Endothelial cell of umbilical vein (primary cell): ENCODE results near the gene DSG4. TPM values are rescaled to one million over a fixed set of nuclear protein-coding genes. Genes with fewer than 3 reads are reported as not detected.

Source experiments
- BruUV-seq: library from RNA; stranded (reverse); fragments of 400-500 nt; replicated peaks from 2 replicates; lab custom pipeline; 2021; lab: Mats Ljungman, UMichigan
- CTCF ChIA-PET: fragments of 300-600, 350-600 bp; sonication (Branson Sonifier 250); formaldehyde crosslinking; loops from one replicate; lab custom pipeline; 2021; ENCODE audit warnings: antibody characterized with exemption, inconsistent platforms; lab: Charles Lee
- POLR2A ChIA-PET: fragments of 300-600, 350-600 bp; sonication (Branson Sonifier 250); formaldehyde crosslinking; loops from one replicate; lab custom pipeline; 2021; ENCODE audit warnings: antibody characterized with exemption, inconsistent platforms; lab: Charles Lee
- DNase-seq: peaks from one replicate; pipeline ENCODE4 v3.0.0-alpha.2; 2011; ENCODE audit warnings: low read depth, low spot score
- FAIRE-seq: peaks from 2 replicates; lab custom pipeline; 2011; peaks lifted over from hg19 to GRCh38; lab: Jason Lieb, UNC
- H2AFZ ChIP-seq: 2 replicates; pipeline ENCODE4 v1.6.0; 2012; ENCODE audit warnings: low read depth, low read length, control low read depth, inconsistent platforms
- H3K27ac ChIP-seq: 2 replicates; pipeline ENCODE4 v1.5.1; 2011; ENCODE audit warnings: low read depth, mild to moderate bottlenecking, control low read depth, low read length, moderate library complexity; ENCODE audit not compliant: insufficient read depth
- H3K27me3 ChIP-seq, 2 experiments: 2 replicates each; pipeline versions ENCODE4 v1.6.0 to v1.6.1; 2011; ENCODE audit warnings: low read length in 2 of 2, mixed read lengths in 1 of 2; ENCODE audit not compliant: control insufficient read depth in 2 of 2, insufficient read depth in 2 of 2
- H3K36me3 ChIP-seq, 2 experiments: 2 replicates in 1 of 2; 3 replicates in 1 of 2; pipeline ENCODE4 v1.5.1; 2011; ENCODE audit warnings: low read length in 2 of 2, mild to moderate bottlenecking in 1 of 2, moderate library complexity in 1 of 2; ENCODE audit not compliant: control insufficient read depth in 2 of 2, insufficient read depth in 2 of 2; ENCODE audit errors: extremely low read depth in 1 of 2
- H3K4me1 ChIP-seq: 3 replicates; pipeline ENCODE4 v1.5.1; 2011; ENCODE audit warnings: mild to moderate bottlenecking, low read length; ENCODE audit not compliant: control insufficient read depth, insufficient read depth; ENCODE audit errors: extremely low read depth
- H3K4me2 ChIP-seq: 2 replicates; pipeline ENCODE4 v1.6.1; 2011; ENCODE audit warnings: low read length, control low read depth, mixed read lengths; ENCODE audit not compliant: insufficient read depth
- H3K4me3 ChIP-seq, 3 experiments: fragments of 200-600 bp in 1 of 3; sonication (generic), shearing (Covaris generic) in 1 of 3; replicated peaks in 1 of 3; 2 replicates each; pipeline ENCODE4 v1.5.1; 2011 to 2016; ENCODE audit warnings: control low read depth in 3 of 3, low read length in 3 of 3, mild to moderate bottlenecking in 2 of 3, inconsistent platforms in 1 of 3, low read depth in 1 of 3, moderate library complexity in 1 of 3; ENCODE audit not compliant: insufficient read depth in 1 of 3
- H3K79me2 ChIP-seq: 2 replicates; pipeline ENCODE4 v1.6.0; 2012; ENCODE audit warnings: low read length, inconsistent platforms; ENCODE audit not compliant: control insufficient read depth, insufficient read depth
- H3K9ac ChIP-seq: replicated peaks from 2 replicates; pipeline ENCODE3; 2011; ENCODE audit warnings: low read length, control low read depth; ENCODE audit not compliant: insufficient read depth; ENCODE audit errors: extremely low read depth
- H3K9me1 ChIP-seq: replicated peaks from 3 replicates; pipeline ENCODE4 v1.6.0; 2011; ENCODE audit warnings: mild to moderate bottlenecking, low read length; ENCODE audit not compliant: control insufficient read depth, insufficient read depth; ENCODE audit errors: extremely low read depth
- H3K9me3 ChIP-seq: replicated peaks from 2 replicates; pipeline ENCODE4 v1.5.1; 2012; ENCODE audit warnings: low read length, inconsistent platforms; ENCODE audit not compliant: control insufficient read depth, insufficient read depth
- H4K20me1 ChIP-seq: replicated peaks from 2 replicates; pipeline ENCODE3; 2011; ENCODE audit warnings: mild to moderate bottlenecking, low read length; ENCODE audit not compliant: control insufficient read depth, insufficient read depth; ENCODE audit errors: extremely low read depth
- EZH2 ChIP-seq: IDR thresholded peaks from 2 replicates; pipeline ENCODE4 v1.6.1; 2012; ENCODE audit warnings: borderline replicate concordance, low read depth, mild to moderate bottlenecking, moderate library complexity, low read length, inconsistent platforms; ENCODE audit not compliant: severe bottlenecking
- FOS ChIP-seq: IDR thresholded peaks from 2 replicates; pipeline ENCODE4 v1.6.1; 2011; ENCODE audit warnings: mild to moderate bottlenecking, low read length, moderate library complexity, borderline replicate concordance; ENCODE audit not compliant: insufficient read depth
- GATA2 ChIP-seq: IDR thresholded peaks from 2 replicates; pipeline ENCODE4 v1.7.0; 2011; ENCODE audit warnings: low read depth, mild to moderate bottlenecking, moderate library complexity, mixed read lengths, low read length; ENCODE audit not compliant: insufficient read length, insufficient read depth
- JUN ChIP-seq: IDR thresholded peaks from 2 replicates; pipeline ENCODE4 v1.6.1; 2011; ENCODE audit warnings: borderline replicate concordance, low read depth; ENCODE audit not compliant: insufficient read length, insufficient read depth
- MYC ChIP-seq: IDR thresholded peaks from one replicate; pipeline ENCODE4 v1.6.1; 2011; ENCODE audit warnings: mild to moderate bottlenecking, low read depth, low read length
- POLR2A ChIP-seq: IDR thresholded peaks from 2 replicates; pipeline ENCODE4 v1.6.1; 2012; ENCODE audit warnings: low read depth, mild to moderate bottlenecking, control low read depth, low read length
- POLR2AphosphoS5 ChIP-seq: IDR thresholded peaks from 2 replicates; pipeline ENCODE4 v1.6.1; 2012; ENCODE audit warnings: low read depth, mild to moderate bottlenecking, control low read depth, low read length, moderate library complexity; ENCODE audit not compliant: insufficient read depth
- dilution Hi-C: fragments of 300-500 bp; cut with MboI; formaldehyde crosslinking; loops from one replicate; pipeline ENCODE4 v1.15.0; 2019; ENCODE audit warnings: low sequenced_read_pairs; ENCODE audit not compliant: extremely low pct_ligation_motif_present
- intact Hi-C: fragments of 100-400 bp; cut with micrococcal nuclease; formaldehyde crosslinking; loops from one replicate; pipeline ENCODE4 v1.10.0; 2022
- polyA plus RNA-seq, 4 experiments: library from polyadenylated mRNA; depleted of rRNA in 3 of 4; stranded (reverse) in 3 of 4; unstranded in 1 of 4; fragments of >200 nt; gene quantifications; 2 replicates each; pipeline versions ENCODE4 v1.2.1 to v1.2.3, GENCODE V29; 2011 to 2012; ENCODE audit warnings: missing spikeins in 1 of 4
- total RNA-seq: library from RNA; stranded (reverse); gene quantifications from 2 replicates; pipeline ENCODE4 v1.2.3, GENCODE V29; 2021
- TF ChIP-seq, protein P1 (sequence below), 2 donors: IDR thresholded peaks; 1 replicate in 1 of 2; 2 replicates in 1 of 2; pipeline ENCODE4 v1.5.1; 2011; ENCODE audit warnings: low read length in 2 of 2, mild to moderate bottlenecking in 2 of 2, moderate library complexity in 2 of 2, control low read depth in 1 of 2, inconsistent platforms in 1 of 2, low read depth in 1 of 2; ENCODE audit not compliant: insufficient read depth in 1 of 2; ENCODE audit errors: extremely low read depth in 1 of 2
- TF ChIP-seq, protein P2 (sequence below): IDR thresholded peaks from 2 replicates; pipeline ENCODE4 v1.6.1; 2011; ENCODE audit not compliant: insufficient read depth, insufficient read length

DSG4 gene
- total and polyA plus RNA-seq, 2 donors (not counting 3 experiments of a cell fraction or from before 2014, with no cell fraction given) = not detected

DNA sequence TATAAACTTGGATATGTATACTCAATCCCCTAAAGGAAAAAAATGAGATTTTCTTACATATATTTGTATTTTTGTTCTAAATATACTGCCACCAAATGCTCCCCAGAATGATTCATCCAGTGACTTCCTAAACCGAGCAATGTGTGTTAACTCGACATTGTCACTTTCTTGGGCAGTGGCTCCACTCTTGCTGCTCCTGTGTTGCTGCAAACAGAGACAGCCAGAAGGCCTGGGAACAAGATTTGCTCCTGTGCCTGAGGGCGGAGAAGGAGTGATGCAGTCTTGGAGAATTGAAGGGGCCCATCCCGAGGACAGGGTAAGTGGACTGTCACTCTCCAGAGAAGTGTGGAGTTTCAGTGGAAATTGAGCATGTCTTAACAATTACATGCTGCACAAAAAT is 32.7 kb downstream of the DSG4 start:
- no peaks in the 10 kb centered on the region for H3K9me1 ChIP-seq
- no peaks in the 10 kb centered on the region for H3K9me3 ChIP-seq
- H3K9ac ChIP-seq = no peak overlapping the region
- no TSS peak for BruUV-seq
- no peaks in the 10 kb centered on the region for H4K20me1 ChIP-seq
- H3K27ac ChIP-seq = no peak overlapping the region
- H3K79me2 ChIP-seq = no peaks in the 10 kb centered on the region
- ChIA-PET POLR2A (no interaction called here), CTCF (no interaction called here)
- FAIRE-seq (no peak), DNase-seq (no peak)
- H2AFZ ChIP-seq = no peak overlapping the region
- no peak for TF ChIP-seq FOS
- no peak for TF ChIP-seq JUN
- TF ChIP-seq POLR2A = no peak
- TF ChIP-seq GATA2 = no peak
- TF ChIP-seq EZH2 = no peak
- TF ChIP-seq, protein P1, sequence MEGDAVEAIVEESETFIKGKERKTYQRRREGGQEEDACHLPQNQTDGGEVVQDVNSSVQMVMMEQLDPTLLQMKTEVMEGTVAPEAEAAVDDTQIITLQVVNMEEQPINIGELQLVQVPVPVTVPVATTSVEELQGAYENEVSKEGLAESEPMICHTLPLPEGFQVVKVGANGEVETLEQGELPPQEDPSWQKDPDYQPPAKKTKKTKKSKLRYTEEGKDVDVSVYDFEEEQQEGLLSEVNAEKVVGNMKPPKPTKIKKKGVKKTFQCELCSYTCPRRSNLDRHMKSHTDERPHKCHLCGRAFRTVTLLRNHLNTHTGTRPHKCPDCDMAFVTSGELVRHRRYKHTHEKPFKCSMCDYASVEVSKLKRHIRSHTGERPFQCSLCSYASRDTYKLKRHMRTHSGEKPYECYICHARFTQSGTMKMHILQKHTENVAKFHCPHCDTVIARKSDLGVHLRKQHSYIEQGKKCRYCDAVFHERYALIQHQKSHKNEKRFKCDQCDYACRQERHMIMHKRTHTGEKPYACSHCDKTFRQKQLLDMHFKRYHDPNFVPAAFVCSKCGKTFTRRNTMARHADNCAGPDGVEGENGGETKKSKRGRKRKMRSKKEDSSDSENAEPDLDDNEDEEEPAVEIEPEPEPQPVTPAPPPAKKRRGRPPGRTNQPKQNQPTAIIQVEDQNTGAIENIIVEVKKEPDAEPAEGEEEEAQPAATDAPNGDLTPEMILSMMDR (IDR thresholded peaks at IDR 0.05; ENCODE audit: extremely low read depth in 1 of 2, insufficient read depth in 1 of 2, low read depth in 1 of 2, low read length in 2 of 2) = no peak
- TF ChIP-seq, protein P2, sequence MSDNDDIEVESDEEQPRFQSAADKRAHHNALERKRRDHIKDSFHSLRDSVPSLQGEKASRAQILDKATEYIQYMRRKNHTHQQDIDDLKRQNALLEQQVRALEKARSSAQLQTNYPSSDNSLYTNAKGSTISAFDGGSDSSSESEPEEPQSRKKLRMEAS = no peak
- no peak for TF ChIP-seq POLR2AphosphoS5
- no peak for TF ChIP-seq MYC
- H3K4me3 ChIP-seq = no peak overlapping the region
- no peaks in the 10 kb centered on the region for H3K4me1 ChIP-seq
- no peaks in the 10 kb centered on the region for H3K36me3 ChIP-seq
- dilution Hi-C loops (no loop called here), intact Hi-C loops (no loop called here)
- H3K4me2 ChIP-seq = no peak overlapping the region
- H3K27me3 ChIP-seq = no peaks in the 10 kb centered on the region
